BE2C (cell line): ENCODE measurements around the gene NDUFS8.

ENCODE experiments used
- DNase-seq: peaks from one replicate; pipeline ENCODE4 v3.0.0-alpha.2; 2020
- H3K27me3 ChIP-seq: fragments of 250-450 bp; sonication (Bioruptor Pico); 2 replicates; pipeline ENCODE4 v1.5.1; 2020; ENCODE audit warnings: mild to moderate bottlenecking
- H3K36me3 ChIP-seq: fragments of 250-450 bp; sonication (Bioruptor Pico); 2 replicates; pipeline ENCODE4 v1.5.1; 2020; ENCODE audit warnings: mild to moderate bottlenecking
- H3K4me1 ChIP-seq: fragments of 250-450 bp; sonication (Bioruptor Pico); 2 replicates; pipeline ENCODE4 v1.5.1; 2020
- H3K4me3 ChIP-seq: 2 replicates; pipeline ENCODE4 v1.5.1; 2011; ENCODE audit warnings: low read depth, low read length
- H3K9me3 ChIP-seq: fragments of 250-450 bp; sonication (Bioruptor Pico); 2 replicates; pipeline ENCODE4 v1.5.1; 2020
- CTCF ChIP-seq: IDR thresholded peaks from 2 replicates; pipeline ENCODE4 v1.5.1; 2012; ENCODE audit warnings: mild to moderate bottlenecking, low read depth, low read length

Gene NDUFS8

GRCh38 chr11:68037411-68038225 is 7.1 kb downstream of the NDUFS8 start:
- H3K36me3 ChIP-seq = peaks cover 8% of the 10 kb centered on the region
- H3K27me3 ChIP-seq = no peaks in the 10 kb centered on the region
- H3K9me3 ChIP-seq = no peaks in the 10 kb centered on the region
- TF ChIP-seq CTCF = no peak
- no peak overlapping the region for H3K4me3 ChIP-seq
- DNase-seq = peak; percentile 14
- peaks cover 28% of the 10 kb centered on the region for H3K4me1 ChIP-seq

GRCh38 chr11:68038226-68038717 is 7.8 kb downstream of the NDUFS8 start:
- Histone ChIP-seq H3K27me3 (no peaks in the 10 kb centered on the region), H3K9me3 (no peaks in the 10 kb centered on the region), H3K4me3 (no peak overlapping the region), H3K36me3 (peaks cover 8% of the 10 kb centered on the region), H3K4me1 (peaks cover 35% of the 10 kb centered on the region)
- DNase-seq = peak; percentile 61
- TF ChIP-seq CTCF = no peak

- peaks cover 41% of the 10 kb centered on the region for H3K4me1 ChIP-seq
- no peak for TF ChIP-seq CTCF
- no peaks in the 10 kb centered on the region for H3K9me3 ChIP-seq
- peaks cover 5% of the 10 kb centered on the region for H3K36me3 ChIP-seq
- no peaks in the 10 kb centered on the region for H3K27me3 ChIP-seq
- no peak within 1 kb of the TSS for H3K4me3 ChIP-seq
- peak; percentile 50 for DNase-seq
These were observed 8.4 kb downstream of the NDUFS8 start, which contains the start of gene TCIRG1 for GRCh38 chr11:68038718-68039525. Gene TCIRG1, plus strand, starts transcription at chr11:68039025. Its CDS starts 2,247 bp downstream, at chr11:68041272.

GRCh38 chr11:68039526-68040086 is 9.1 kb downstream of the NDUFS8 start:
- H3K4me3 ChIP-seq = no peak overlapping the region

More at GRCh38 chr11:68039526-68040086, 9.1 kb downstream of the NDUFS8 start:
- TF ChIP-seq CTCF = no peak
- Histone ChIP-seq H3K9me3 (no peaks in the 10 kb centered on the region), H3K36me3 (no peaks in the 10 kb centered on the region), H3K4me1 (peaks cover 44% of the 10 kb centered on the region), H3K27me3 (no peaks in the 10 kb centered on the region)
- DNase-seq = peak; percentile 8
